Natural killer cell (primary cell): ENCODE measurements around the gene CEP250. TPM values are rescaled to one million over a fixed set of nuclear protein-coding genes. Genes with fewer than 3 reads are reported as not detected.

Source experiments
- ATAC-seq, 3 donors: fragments of 150-1000 bp in 2 of 3; fragments of 200-7000 bp in 1 of 3; cut with Tn5 transposase; 1 replicate in 1 of 3; 2 replicates in 2 of 3; pipeline ENCODE4 v1.10.0; 2021; ENCODE audit warnings: mild to moderate bottlenecking in 2 of 3, moderate library complexity in 2 of 3
- DNase-seq, 2 donors: peaks; one replicate each; pipeline versions ENCODE4 v3.0.0 to v3.0.0-alpha.2; 2013 to 2021; ENCODE audit warnings: mixed read lengths in 1 of 2
- H3K27ac ChIP-seq: one replicate; pipeline ENCODE4 v1.5.1; 2013; ENCODE audit warnings: mild to moderate bottlenecking, low read length
- H3K27me3 ChIP-seq: one replicate; pipeline ENCODE4 v1.6.1; 2013; ENCODE audit warnings: low read length; ENCODE audit not compliant: control insufficient read depth, insufficient read depth
- H3K36me3 ChIP-seq: one replicate; pipeline ENCODE4 v1.6.1; 2013; ENCODE audit warnings: low read length; ENCODE audit not compliant: control insufficient read depth, insufficient read depth
- H3K4me1 ChIP-seq: one replicate; pipeline ENCODE4 v1.6.1; 2013; ENCODE audit warnings: low read length; ENCODE audit not compliant: control insufficient read depth, insufficient read depth
- H3K4me3 ChIP-seq: one replicate; pipeline ENCODE4 v1.5.1; 2013; ENCODE audit warnings: low read length
- H3K9me3 ChIP-seq: one replicate; pipeline ENCODE4 v1.6.1; 2013; ENCODE audit warnings: low read length; ENCODE audit not compliant: control insufficient read depth, insufficient read depth
- H3K27ac Mint-ChIP-seq, 2 donors: one replicate each; pipeline ENCODE4 v1.8.0; 2022; ENCODE audit warnings: mild to moderate bottlenecking in 2 of 2, mixed read lengths in 2 of 2, moderate library complexity in 1 of 2
- H3K27me3 Mint-ChIP-seq, 2 donors: one replicate each; pipeline ENCODE4 v1.8.0; 2022; ENCODE audit warnings: low read depth in 2 of 2, mixed read lengths in 2 of 2
- H3K36me3 Mint-ChIP-seq: one replicate; pipeline ENCODE4 v1.8.0; 2022; ENCODE audit warnings: mixed read lengths
- H3K4me1 Mint-ChIP-seq, 2 donors: one replicate each; pipeline ENCODE4 v1.8.0; 2022; ENCODE audit warnings: mixed read lengths in 2 of 2
- H3K4me3 Mint-ChIP-seq: one replicate; pipeline ENCODE4 v1.8.0; 2022; ENCODE audit warnings: mild to moderate bottlenecking, moderate library complexity, mixed read lengths
- H3K9me3 Mint-ChIP-seq, 2 donors: one replicate each; pipeline ENCODE4 v1.8.0; 2022; ENCODE audit warnings: mixed read lengths in 2 of 2
- WGBS: methylation state at CpG from one replicate; pipeline ENCODE4 v1.1.7; 2013; ENCODE audit warnings: missing lambda C conversion rate; ENCODE audit not compliant: insufficient coverage; 5-methylcytosine and 5-hydroxymethylcytosine counted together
- intact Hi-C: fragments of 100-400 bp; cut with micrococcal nuclease; formaldehyde crosslinking; loops from one replicate; pipeline ENCODE4 v1.14.2; 2022
- total RNA-seq, 4 donors: library from RNA; stranded (reverse); fragments of 120-200 nt in 1 of 4; gene quantifications; one replicate each; pipeline versions ENCODE4 v1.2.3 to v1.2.4, GENCODE V29; 2013 to 2022
- TF ChIP-seq, protein P1 (sequence below): fragments of 200-600 bp; IDR thresholded peaks from one replicate; pipeline ENCODE4 v1.8.0; 2022; ENCODE audit warnings: antibody characterized with exemption

CEP250 gene
- total RNA-seq, 3 donors from 2014 or later (not counting 1 experiment from before 2014, with no cell fraction given): 61.5 to 91.8 (median 80.8) TPM

DNA sequence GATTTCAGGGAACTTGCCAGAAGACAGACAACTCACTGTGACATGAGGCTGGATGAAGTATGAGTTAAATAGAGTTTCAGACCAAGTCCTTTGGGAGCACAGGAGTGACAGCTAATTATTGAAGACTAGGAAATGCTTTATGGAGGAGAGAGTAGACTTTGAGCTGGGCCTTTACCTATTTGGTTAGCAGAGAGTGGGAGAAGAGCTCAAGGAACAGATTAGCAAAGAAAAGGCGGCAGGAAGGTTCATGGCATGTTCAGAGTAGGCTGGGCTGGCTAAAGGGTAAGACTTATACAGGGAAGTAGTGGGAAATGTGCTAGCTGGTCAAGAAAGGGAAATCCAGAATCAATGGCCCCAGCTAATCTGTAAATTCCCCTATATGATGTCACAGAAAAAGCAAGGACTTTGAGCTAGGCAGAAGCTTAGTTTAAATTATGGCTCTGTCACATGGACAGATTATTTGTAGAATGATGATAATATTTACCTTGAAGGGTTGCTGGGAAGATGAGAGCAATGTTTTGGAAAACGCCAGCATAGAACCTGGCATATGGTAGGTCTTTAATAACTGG is 19.0 kb downstream of the CEP250 start:
- TF ChIP-seq, protein P1, sequence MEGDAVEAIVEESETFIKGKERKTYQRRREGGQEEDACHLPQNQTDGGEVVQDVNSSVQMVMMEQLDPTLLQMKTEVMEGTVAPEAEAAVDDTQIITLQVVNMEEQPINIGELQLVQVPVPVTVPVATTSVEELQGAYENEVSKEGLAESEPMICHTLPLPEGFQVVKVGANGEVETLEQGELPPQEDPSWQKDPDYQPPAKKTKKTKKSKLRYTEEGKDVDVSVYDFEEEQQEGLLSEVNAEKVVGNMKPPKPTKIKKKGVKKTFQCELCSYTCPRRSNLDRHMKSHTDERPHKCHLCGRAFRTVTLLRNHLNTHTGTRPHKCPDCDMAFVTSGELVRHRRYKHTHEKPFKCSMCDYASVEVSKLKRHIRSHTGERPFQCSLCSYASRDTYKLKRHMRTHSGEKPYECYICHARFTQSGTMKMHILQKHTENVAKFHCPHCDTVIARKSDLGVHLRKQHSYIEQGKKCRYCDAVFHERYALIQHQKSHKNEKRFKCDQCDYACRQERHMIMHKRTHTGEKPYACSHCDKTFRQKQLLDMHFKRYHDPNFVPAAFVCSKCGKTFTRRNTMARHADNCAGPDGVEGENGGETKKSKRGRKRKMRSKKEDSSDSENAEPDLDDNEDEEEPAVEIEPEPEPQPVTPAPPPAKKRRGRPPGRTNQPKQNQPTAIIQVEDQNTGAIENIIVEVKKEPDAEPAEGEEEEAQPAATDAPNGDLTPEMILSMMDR: no peak
- Histone ChIP-seq H3K4me1 (peaks cover 5% of the 10 kb centered on the region), H3K36me3 (peaks cover 46% of the 10 kb centered on the region), H3K27me3 (no peaks in the 10 kb centered on the region), H3K4me3 (no peak overlapping the region), H3K27ac (no peak overlapping the region), H3K9me3 (no peaks in the 10 kb centered on the region)
- no peak for ATAC-seq
- 100% methylated on average over 2 of the region's 2 CpGs for WGBS
- peaks cover under 1% of the 10 kb centered on the region for H3K36me3 Mint-ChIP-seq
- H3K27ac Mint-ChIP-seq: no peak overlapping the region
- no peaks in the 10 kb centered on the region for H3K9me3 Mint-ChIP-seq
- H3K4me3 Mint-ChIP-seq: no peak overlapping the region
- no peak for DNase-seq
- peaks cover 15 to 17% of the 10 kb centered on the region in 2 donors for H3K4me1 Mint-ChIP-seq
- no peaks in the 10 kb centered on the region for H3K27me3 Mint-ChIP-seq
- intact Hi-C loops: no loop called here

DNA sequence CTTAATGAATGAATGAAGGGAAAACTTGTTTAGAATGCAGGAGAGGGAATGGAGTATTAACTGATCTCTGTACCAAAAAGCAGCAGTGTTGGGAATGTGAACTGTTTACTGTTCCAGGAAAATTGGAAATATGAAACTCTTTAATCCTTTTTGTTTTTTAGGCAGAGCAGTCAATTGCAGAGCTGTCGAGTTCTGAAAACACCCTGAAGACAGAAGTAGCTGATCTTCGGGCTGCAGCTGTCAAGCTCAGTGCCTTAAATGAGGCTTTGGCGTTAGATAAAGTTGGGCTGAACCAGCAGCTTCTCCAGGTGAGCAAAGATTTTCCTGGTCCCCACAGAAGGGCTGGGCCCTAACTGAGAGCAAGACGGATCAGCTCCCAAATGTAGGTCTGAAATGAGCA is 20.9 kb downstream of the CEP250 start:
- ATAC-seq (no peak), DNase-seq (no peak)
- Histone ChIP-seq H3K36me3 (peaks cover 55% of the 10 kb centered on the region), H3K27me3 (no peaks in the 10 kb centered on the region), H3K4me3 (no peak overlapping the region), H3K27ac (no peak overlapping the region), H3K9me3 (no peaks in the 10 kb centered on the region), H3K4me1 (peaks cover 5% of the 10 kb centered on the region)
- TF ChIP-seq, protein P1: no peak
- Mint-ChIP-seq H3K4me3 (no peak overlapping the region), H3K27me3 (no peaks in the 10 kb centered on the region), H3K27ac (no peak overlapping the region), H3K36me3 (peaks cover 7% of the 10 kb centered on the region), H3K4me1 (peaks cover 19 to 20% of the 10 kb centered on the region in 2 donors), H3K9me3 (no peaks in the 10 kb centered on the region)
- intact Hi-C loops: no loop called here
- 100% methylated on average over 4 of the region's 4 CpGs for WGBS

- TF ChIP-seq, protein P1: no peak
- WGBS: 89% methylated on average over 16 of the region's 16 CpGs
- H3K9me3 ChIP-seq: no peaks in the 10 kb centered on the region
- no peaks in the 10 kb centered on the region for H3K27me3 ChIP-seq
- peaks cover 51% of the 10 kb centered on the region for H3K36me3 ChIP-seq
- Mint-ChIP-seq H3K36me3 (peaks cover 7% of the 10 kb centered on the region), H3K4me3 (no peak overlapping the region), H3K4me1 (peaks cover 13 to 25% of the 10 kb centered on the region in 2 donors), H3K9me3 (no peaks in the 10 kb centered on the region), H3K27ac (peak overlapping the region; percentile 11 to 84), H3K27me3 (no peaks in the 10 kb centered on the region)
- peaks cover 5% of the 10 kb centered on the region for H3K4me1 ChIP-seq
- H3K27ac ChIP-seq: no peak overlapping the region
- no peak overlapping the region for H3K4me3 ChIP-seq
- ATAC-seq (no peak), DNase-seq (peak in 1 of 2 donors; percentile 31)
- intact Hi-C loops: no loop called here
Observed at GRCh38 chr20:35478804-35479472, 23.5 kb downstream of the CEP250 start.
